Testis (tissue), 3 donors: ENCODE data around the gene DGKD. TPM values are rescaled to one million over a fixed set of nuclear protein-coding genes. Genes with fewer than 3 reads are reported as not detected.

ENCODE experiments used
- DNase-seq: peaks from one replicate; pipeline ENCODE4 v3.0.0-alpha.2; 2019
- H3K27ac ChIP-seq, 2 donors: fragments of 200-600 bp; sonication (generic); one replicate each; pipeline ENCODE4 v1.5.1; 2019
- H3K27me3 ChIP-seq: fragments of 200-600 bp; sonication (generic); one replicate; pipeline ENCODE4 v1.5.1; 2019
- H3K36me3 ChIP-seq: fragments of 200-600 bp; sonication (generic); one replicate; pipeline ENCODE4 v1.5.1; 2017; ENCODE audit warnings: low read depth; ENCODE audit errors: missing control alignments
- H3K4me1 ChIP-seq: fragments of 200-600 bp; sonication (generic); one replicate; pipeline ENCODE4 v1.5.1; 2019
- H3K4me3 ChIP-seq, 2 donors: fragments of 200-600 bp; sonication (generic); one replicate each; pipeline ENCODE4 v1.5.1; 2017 to 2019
- H3K9me3 ChIP-seq: fragments of 200-600 bp; sonication (generic); one replicate; pipeline ENCODE4 v1.5.1; 2017
- CTCF ChIP-seq, 3 experiments: fragments of 450-650 bp in 2 of 3; fragments of 200-600 bp in 1 of 3; sonication (generic) in 1 of 3; IDR thresholded peaks; one replicate each; pipeline ENCODE4 v1.5.1; 2016 to 2019; ENCODE audit warnings: antibody characterized with exemption in 3 of 3, mild to moderate bottlenecking in 2 of 3, moderate library complexity in 1 of 3
- POLR2A ChIP-seq: fragments of 450-650 bp; IDR thresholded peaks from one replicate; pipeline ENCODE4 v1.6.1; 2017; ENCODE audit warnings: antibody characterized with exemption, mild to moderate bottlenecking, moderate library complexity
- WGBS, 2 donors: methylation state at CpG; one replicate each; pipeline ENCODE4 v1.1.5; 2018; 5-methylcytosine and 5-hydroxymethylcytosine counted together
- intact Hi-C: fragments of 100-400 bp; cut with DNase I; formaldehyde crosslinking; loops from one replicate; pipeline ENCODE4 v1.15.1; 2023; ENCODE audit warnings: low total_unique reads
- polyA plus RNA-seq: library from polyadenylated mRNA; stranded (reverse); fragments of 350-450 nt; fragmentation: Illumina TruSeq; extraction: RNeasy Lipid Tissue Mini Kit (QIAGEN cat#74804); gene quantifications from one replicate; pipeline ENCODE4 v1.2.3, GENCODE V29; 2014; ENCODE audit warnings: low read depth, low replicate concordance; ENCODE audit not compliant: insufficient read depth
- total RNA-seq, 2 donors: library from RNA; depleted of rRNA; stranded (reverse); fragments of >200 nt; gene quantifications; one replicate each; pipeline ENCODE4 v1.2.3, GENCODE V29; 2016

DGKD gene
- total and polyA plus RNA-seq, 3 donors from 2014 or later = 65.1 to 80.1 (median 66.7) TPM

GRCh38 chr2:233384015-233384414 lies 29.7 kb downstream of the DGKD start:
- H3K36me3 ChIP-seq = no peaks in the 10 kb centered on the region
- intact Hi-C loops = no loop called here
- H3K9me3 ChIP-seq = no peaks in the 10 kb centered on the region
- peaks cover 19% of the 10 kb centered on the region for H3K4me1 ChIP-seq
- no peaks in the 10 kb centered on the region for H3K27me3 ChIP-seq
- H3K4me3 ChIP-seq = no peak overlapping the region
- no peak for DNase-seq
- TF ChIP-seq CTCF (IDR thresholded peaks at IDR 0.05) (no peak), POLR2A (no peak)
- no peak overlapping the region for H3K27ac ChIP-seq
- 86 to 87% methylated on average over 10 of the region's 10 CpGs for WGBS, 2 donors

DNA sequence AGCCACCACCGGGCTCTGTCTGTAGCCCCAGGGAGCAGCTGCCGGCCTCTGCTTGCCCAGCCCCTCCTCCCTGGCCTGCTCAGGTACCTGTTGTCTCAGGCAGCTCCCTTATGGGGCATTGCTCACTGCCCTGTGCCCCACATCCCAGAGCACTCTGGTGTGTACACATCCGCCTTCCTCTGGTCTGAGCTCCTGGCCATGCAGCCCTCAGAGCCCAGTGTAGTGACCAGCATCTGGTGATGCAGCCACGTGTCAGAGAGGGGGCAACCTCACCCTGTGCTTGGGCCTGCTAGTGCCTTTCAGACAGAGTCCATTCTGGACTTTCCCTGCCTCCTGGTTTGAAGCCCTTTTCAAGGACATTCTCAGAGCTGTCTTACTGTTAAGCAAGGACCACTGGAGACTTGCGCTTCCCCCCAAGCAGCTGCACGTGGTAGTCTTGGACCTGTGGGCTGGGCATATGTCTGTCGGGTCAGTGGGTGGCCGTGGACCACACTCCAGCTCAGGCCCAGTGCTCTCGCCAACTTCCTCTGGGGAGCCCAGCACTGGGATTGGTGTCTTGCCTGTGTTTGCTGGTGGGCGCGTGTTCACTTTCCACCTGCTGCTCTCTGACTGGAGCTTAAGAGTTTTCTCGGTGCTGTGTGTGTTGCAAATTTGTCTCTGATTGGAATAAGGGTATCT lies 30.7 kb downstream of the DGKD start:
- 75 to 87% methylated on average over 8 to 12 of the region's 12 CpGs for WGBS, 2 donors
- no peak for DNase-seq
- H3K4me1 ChIP-seq = peaks cover 21% of the 10 kb centered on the region
- H3K9me3 ChIP-seq = no peaks in the 10 kb centered on the region
- H3K27ac ChIP-seq = no peak overlapping the region
- no peaks in the 10 kb centered on the region for H3K27me3 ChIP-seq
- intact Hi-C loops = no loop called here
- no peaks in the 10 kb centered on the region for H3K36me3 ChIP-seq
- TF ChIP-seq CTCF (IDR thresholded peaks at IDR 0.05) = no peak
- TF ChIP-seq POLR2A = no peak
- no peak overlapping the region for H3K4me3 ChIP-seq

DNA sequence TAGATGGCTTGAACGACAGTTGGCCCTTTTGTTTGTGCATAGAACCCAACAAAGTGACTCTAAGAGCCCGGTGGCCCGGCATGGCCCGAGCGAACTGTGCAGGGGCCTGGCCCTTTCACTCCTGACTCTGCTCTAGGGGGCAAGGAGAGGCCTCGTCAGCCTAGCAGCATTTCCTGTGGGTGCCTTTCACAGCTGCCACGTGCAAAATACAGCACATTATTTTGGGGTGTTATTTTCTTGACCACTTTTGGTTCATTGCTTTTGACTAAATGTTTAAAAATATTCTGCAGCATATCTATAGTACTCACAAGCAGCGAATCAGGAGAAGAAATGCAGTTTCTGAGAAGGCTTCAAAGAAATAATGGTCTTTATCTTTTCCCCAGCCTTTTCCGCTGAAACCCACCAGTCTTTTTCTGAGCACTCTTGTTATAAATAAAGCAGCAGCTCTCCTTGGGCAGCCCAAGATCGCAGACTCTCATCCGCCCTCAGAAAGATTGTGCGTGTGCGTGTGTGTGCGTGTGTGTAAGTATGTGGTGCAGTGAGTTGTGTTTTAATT lies 31.3 kb downstream of the DGKD start:
- Histone ChIP-seq H3K27ac (no peak overlapping the region), H3K4me1 (peaks cover 21% of the 10 kb centered on the region), H3K36me3 (no peaks in the 10 kb centered on the region), H3K9me3 (no peaks in the 10 kb centered on the region), H3K27me3 (no peaks in the 10 kb centered on the region), H3K4me3 (no peak overlapping the region)
- intact Hi-C loops = no loop called here
- 86 to 88% methylated on average over 14 of the region's 14 CpGs for WGBS, 2 donors
- TF ChIP-seq CTCF (IDR thresholded peaks at IDR 0.05) = no peak
- TF ChIP-seq POLR2A = no peak
- DNase-seq = no peak

DNA sequence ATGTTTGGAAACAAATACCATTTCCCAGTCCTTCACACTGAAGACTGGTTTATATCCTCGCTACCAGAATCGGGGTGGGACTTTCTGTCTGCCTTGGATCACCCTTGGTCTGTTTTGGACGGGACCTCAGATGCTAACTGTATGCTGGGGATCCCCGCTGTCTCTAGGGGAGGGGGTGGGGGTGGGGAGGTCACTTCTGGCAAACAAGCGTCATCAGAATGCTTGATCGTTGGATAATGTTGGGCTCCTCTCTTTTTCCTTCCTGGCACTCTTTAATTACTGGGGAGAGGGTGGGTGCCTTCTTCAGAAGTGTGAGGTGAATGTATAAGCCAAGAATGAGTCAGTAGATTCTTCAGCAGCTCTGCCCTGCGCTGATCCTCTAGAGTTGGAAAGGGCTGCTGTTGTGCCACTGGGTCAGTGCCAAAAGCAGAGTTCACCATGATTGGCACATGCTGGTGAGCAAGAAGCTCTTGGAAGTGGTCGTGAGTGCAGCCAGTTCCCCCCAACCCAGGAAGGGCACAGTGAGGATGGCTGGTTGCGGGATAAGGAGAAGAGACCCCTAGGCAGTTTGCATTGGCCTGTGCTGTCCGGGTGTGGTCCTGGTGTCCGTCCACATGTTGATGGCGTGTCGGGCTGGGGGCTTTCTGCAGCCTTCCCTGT lies 32.2 kb downstream of the DGKD start:
- no peak for TF ChIP-seq POLR2A
- TF ChIP-seq CTCF (IDR thresholded peaks at IDR 0.05) = no peak
- Histone ChIP-seq H3K27me3 (no peaks in the 10 kb centered on the region), H3K27ac (peak overlapping the region in 1 of 2 donors; percentile 19), H3K9me3 (no peaks in the 10 kb centered on the region), H3K36me3 (no peaks in the 10 kb centered on the region), H3K4me3 (no peak overlapping the region), H3K4me1 (peaks cover 21% of the 10 kb centered on the region)
- 82 to 95% methylated on average over 13 of the region's 13 CpGs for WGBS, 2 donors
- DNase-seq = no peak
- intact Hi-C loops = no loop called here
